KOPT-K1 (cell line): ENCODE data around the gene GALNT17.

Experiments used
- H3K27ac ChIP-seq: fragments of 200-600 bp; sonication (generic); 2 replicates; pipeline ENCODE4 v1.5.1; 2016; ENCODE audit warnings: antibody characterized with exemption, mild to moderate bottlenecking, low read depth, low read length; ENCODE audit not compliant: poor library complexity, severe bottlenecking
- H3K36me3 ChIP-seq: fragments of 200-600 bp; sonication (generic); 2 replicates; pipeline ENCODE4 v1.5.1; 2017; ENCODE audit warnings: antibody characterized with exemption, mild to moderate bottlenecking, low read length, moderate library complexity; ENCODE audit not compliant: insufficient read depth
- H3K9me3 ChIP-seq: fragments of 200-600 bp; sonication (generic); 2 replicates; pipeline ENCODE4 v1.5.1; 2017; ENCODE audit warnings: antibody characterized with exemption, low read length, mild to moderate bottlenecking; ENCODE audit not compliant: insufficient read depth, poor library complexity, severe bottlenecking

GALNT17 gene

DNA sequence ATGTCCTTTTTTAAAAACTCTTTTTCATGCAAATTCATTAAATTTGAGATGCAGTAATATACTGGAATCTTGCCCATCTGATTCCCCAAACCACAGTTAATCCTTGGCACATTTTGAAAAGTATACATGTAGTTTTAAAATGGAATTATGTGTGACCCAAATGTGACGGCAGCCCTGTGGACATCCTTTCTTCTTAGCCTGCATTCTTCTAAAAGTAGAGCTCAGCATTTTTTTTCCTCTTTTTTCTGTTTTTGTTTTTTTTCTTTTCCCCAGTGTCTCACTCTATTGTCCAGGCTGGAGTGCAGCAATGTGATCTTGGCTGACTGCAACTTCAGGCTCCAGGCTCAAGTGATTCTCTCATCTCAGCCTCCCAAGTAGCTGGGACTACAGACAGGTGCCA is 338.9 kb downstream of the GALNT17 start:
- Histone ChIP-seq H3K27ac (no peak overlapping the region), H3K9me3 (no peaks in the 10 kb centered on the region), H3K36me3 (no peaks in the 10 kb centered on the region)

DNA sequence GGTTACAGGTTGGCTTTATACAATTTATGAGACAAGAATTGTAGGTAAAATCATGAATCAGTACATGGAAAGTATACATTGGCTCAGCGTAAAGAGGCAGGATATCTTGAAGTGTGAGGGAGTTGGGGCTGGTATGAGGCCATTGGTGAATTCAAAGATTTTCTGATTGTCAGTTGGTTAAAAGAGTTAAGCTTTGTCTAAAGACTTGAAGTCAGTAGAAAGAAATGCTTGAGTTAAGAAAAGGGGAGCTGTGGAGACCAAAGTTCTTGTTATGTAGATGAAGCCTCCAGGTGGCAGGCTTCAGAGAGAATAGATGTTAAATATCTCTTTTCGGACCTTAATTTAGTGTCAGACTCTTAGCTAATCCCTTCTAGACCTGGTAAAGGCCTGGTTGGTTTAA is 341.0 kb downstream of the GALNT17 start:
- no peak overlapping the region for H3K27ac ChIP-seq

DNA sequence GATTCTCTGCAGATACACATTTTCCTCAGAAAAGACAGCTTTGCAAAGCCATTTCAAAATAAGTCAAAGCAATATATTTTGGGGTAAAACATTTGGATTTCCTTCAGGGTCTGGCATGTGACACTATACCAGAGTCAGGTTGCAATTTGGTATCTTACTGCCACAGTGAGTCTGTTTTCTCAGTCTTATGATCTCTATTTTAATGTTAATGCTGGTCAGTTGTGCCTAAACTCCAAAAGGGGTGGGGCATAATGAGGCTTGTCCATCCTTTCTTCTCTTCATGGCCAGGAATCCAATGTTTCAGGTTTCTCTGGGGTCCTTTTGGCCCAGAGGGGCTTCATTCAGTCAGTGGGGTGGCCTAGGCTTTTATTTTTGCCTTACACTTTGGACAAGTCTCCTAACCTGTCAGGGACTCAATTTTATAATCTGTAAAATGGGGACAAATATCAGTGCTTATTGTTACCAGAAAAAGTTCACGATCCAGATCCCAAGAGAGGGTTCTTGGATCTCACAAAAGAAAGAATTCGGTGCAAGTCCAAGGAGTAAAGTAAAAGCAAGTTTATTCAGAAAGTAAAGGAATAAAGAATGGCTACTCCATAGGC is 341.5 kb downstream of the GALNT17 start:
- no peaks in the 10 kb centered on the region for H3K36me3 ChIP-seq
- H3K27ac ChIP-seq: no peak overlapping the region
- H3K9me3 ChIP-seq: no peaks in the 10 kb centered on the region

More for the DNA sequence above, 341.0 kb downstream of the GALNT17 start:
- Histone ChIP-seq H3K36me3 (no peaks in the 10 kb centered on the region), H3K9me3 (no peaks in the 10 kb centered on the region)

DNA sequence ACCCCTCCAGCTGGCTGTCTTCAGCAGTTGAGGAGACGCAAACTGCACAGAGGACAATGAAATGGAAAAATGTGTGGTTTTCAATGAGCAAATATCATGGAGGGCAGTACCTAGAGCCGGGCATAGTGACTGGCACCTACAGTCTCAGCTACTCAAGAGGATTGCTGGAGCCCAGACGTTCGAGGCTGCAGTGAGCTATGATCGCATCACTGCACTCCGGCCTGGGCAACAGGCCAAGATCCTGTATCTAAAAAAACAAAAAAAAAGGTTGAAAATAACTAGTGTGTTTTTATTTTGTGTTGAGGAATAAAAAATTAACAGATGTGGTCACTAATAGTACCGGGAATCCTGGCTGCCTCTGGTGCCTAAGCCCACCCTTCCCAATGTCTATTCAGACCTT is 345.5 kb downstream of the GALNT17 start:
- Histone ChIP-seq H3K36me3 (no peaks in the 10 kb centered on the region), H3K9me3 (no peaks in the 10 kb centered on the region), H3K27ac (no peak overlapping the region)

DNA sequence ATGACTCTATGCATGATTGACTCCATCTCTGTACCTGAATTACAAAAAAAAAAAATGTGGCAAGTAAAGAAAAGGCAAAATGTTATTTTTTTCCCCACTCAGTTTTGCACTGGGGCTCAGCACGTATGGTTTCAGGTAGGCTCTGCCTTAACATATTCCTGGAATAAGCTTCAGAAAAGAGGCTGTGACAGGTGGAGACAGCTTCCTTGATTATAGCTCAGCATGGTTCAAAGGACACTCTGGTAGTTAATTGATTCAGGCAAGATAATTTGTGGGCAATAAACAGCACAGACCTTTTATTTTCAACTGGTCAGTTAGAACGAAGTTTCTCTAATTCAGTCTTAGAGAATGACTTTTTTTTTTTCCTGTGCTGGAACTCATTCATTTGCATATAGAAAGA is 347.3 kb downstream of the GALNT17 start:
- Histone ChIP-seq H3K27ac (no peak overlapping the region), H3K9me3 (no peaks in the 10 kb centered on the region), H3K36me3 (no peaks in the 10 kb centered on the region)

DNA sequence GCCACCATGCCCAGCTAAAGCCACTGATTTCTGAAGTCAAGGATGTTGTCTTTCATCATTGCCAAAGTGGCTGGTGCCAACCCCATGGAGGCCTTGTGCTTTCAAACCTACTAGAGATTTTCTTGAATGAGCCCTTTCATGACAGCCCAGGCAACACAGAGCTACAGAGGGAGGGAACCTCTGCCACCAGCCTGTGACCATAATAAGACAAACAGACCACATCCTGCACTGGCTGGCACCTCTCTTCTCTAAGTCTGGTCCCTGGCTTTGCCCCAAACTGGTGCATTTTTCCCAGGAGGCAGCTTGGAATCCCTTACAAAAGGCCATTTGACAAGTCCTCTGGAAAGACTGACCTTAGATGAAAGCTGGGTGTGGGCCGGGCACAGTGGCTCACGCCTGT is 348.8 kb downstream of the GALNT17 start:
- Histone ChIP-seq H3K9me3 (no peaks in the 10 kb centered on the region), H3K36me3 (no peaks in the 10 kb centered on the region), H3K27ac (no peak overlapping the region)

DNA sequence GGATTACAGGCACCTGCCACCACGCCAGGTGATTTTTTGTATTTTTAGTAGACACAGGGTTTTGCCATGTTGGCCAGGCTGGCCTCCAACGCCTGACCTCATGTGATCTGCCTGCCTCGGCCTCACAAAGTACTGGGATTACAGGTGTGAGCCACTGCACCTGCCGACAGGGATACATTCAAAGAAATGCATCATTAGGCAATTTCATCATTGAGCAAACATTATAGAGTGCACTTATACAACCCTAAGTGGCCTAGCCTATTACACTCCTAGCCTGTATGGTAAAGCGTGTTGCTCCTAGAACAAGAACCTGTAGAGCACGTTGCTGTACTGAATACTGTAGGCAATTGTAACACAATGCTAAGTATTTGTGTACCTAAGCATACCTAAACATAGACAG is 350.3 kb downstream of the GALNT17 start:
- H3K9me3 ChIP-seq: no peaks in the 10 kb centered on the region
- H3K36me3 ChIP-seq: no peaks in the 10 kb centered on the region
- H3K27ac ChIP-seq: no peak overlapping the region

DNA sequence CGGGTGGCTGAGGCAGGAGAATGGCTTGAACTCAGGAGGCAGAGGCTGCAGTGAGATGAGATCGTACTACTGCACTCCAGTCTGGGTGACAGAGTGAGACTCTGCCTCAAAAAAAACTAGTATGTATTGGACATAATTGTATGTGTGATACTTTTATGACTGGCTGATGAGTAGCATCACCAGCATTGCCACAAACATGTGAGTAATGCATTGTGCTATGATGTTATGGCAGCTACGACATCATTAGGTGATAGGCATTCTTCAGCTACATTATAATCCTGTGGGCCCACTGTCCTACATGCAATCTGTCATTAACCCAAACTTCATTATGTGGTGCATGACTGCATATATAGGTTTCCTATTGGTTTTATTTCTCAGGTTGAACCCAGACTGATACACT is 352.4 kb downstream of the GALNT17 start:
- no peaks in the 10 kb centered on the region for H3K9me3 ChIP-seq
- no peaks in the 10 kb centered on the region for H3K36me3 ChIP-seq
- no peak overlapping the region for H3K27ac ChIP-seq

DNA sequence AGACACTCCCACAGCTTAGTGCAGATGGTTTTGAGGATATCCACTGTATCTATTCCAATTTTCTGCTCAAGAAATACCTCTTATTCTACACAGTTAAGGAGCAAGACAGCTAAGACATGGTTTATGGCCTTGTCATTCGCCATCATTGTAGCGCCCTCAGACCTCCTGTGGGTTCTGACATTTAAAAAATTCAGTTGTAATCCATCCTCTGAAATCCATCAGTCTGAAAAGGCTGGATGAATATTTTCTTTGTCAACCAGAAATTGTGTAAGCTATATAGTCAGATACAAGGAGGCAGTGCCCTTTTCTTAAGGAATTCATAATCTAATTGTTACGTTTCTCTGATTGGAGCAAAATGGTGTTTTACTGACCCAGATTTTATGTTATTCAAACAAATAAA is 353.6 kb downstream of the GALNT17 start:
- Histone ChIP-seq H3K9me3 (no peaks in the 10 kb centered on the region), H3K36me3 (no peaks in the 10 kb centered on the region), H3K27ac (no peak overlapping the region)

DNA sequence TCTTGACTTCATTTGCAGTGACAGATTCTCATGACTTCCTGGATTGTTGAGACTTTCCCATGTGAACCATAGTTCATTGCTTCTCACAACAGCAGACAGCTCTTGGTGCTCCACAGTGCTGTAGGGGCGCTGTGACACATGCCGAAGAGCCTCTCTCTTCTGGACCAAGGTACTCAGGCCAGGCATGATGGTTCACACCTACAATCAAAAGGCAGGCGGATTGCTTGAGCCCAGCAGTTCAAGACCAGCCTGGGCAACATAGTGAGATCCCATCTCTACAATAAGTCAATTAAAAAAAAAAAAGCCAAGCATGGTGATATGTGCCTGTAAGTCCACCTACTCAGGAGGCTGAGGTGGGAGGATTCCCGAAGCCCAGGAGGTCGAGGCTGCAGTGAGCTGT is 354.5 kb downstream of the GALNT17 start:
- H3K9me3 ChIP-seq: no peaks in the 10 kb centered on the region
- no peaks in the 10 kb centered on the region for H3K36me3 ChIP-seq

DNA sequence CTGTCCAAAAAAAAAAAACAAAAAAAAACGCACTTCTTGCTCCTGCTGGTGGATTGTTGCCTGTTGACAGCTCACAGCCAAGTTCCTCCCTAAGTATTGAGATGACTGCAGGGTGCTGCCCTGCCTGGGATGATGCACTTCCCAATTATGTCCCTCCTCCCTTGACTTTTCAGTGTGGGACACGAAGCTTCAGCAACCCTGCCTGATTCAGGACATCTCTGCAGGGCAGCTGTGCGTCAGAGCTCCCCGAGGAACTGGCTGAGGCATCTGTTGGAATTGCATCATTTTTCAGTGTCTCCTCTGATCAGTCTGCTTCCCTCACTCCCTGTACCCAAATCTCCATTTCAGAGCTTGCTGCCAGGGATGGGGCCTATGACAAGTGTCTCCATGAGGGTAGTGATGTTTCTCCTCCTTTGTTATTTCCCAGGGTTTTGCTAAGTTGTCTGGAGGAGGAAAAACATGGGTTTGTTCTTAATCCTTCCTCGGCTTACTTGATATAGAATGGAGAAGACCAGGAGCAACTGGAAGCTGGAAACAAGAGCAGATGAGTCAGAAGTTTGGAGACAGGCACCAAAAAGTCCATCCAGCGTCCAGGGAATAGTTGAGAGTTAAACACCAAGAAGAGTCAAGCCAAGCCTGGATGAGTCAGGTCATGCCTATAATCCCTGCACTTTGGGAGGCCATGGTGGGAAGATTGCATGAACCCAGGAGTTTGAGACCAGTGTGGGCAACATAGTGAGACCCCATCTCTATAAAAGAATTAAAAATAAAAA is 355.1 kb downstream of the GALNT17 start:
- Histone ChIP-seq H3K9me3 (no peaks in the 10 kb centered on the region), H3K27ac (no peak overlapping the region), H3K36me3 (no peaks in the 10 kb centered on the region)

More for the DNA sequence above, 354.5 kb downstream of the GALNT17 start:
- no peak overlapping the region for H3K27ac ChIP-seq

DNA sequence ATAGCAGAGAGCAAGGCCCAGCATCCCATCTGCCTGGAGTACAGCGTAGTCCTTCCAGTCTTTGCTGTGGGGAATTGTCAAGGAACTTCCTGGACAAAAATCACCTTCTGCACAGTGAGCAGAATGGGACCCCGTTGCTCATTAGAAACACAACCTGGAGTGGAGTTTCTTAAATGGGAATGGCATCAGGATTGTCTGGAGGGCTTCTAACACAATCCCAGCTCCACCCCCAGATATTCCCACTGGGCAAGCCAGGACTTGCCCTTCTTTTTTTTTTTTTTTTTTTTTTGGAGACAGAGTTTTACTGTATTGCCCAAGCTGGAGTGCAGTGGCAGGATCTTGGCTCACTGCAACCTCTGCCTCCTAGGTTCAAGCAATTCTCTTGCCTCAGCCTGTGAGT is 356.4 kb downstream of the GALNT17 start:
- Histone ChIP-seq H3K9me3 (no peaks in the 10 kb centered on the region), H3K36me3 (no peaks in the 10 kb centered on the region), H3K27ac (no peak overlapping the region)

DNA sequence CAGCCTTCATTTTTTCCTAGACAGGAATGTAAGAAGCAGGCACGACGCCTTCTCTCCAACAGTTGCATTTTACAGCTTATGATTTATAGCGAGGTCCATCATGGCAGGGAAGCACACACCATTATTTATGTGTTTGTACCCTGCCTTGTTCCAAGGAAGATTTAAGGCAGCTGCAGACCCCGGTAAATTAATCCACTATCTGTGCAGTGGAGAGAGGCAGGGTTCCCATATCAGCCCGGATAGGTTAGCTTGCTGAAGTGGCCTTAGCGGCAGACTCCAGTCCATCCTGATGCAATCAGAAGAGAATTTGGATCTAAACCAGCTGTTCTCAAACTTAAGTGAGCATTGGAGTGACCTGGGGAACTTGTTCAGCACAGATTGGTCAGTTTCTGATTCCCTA is 359.4 kb downstream of the GALNT17 start:
- Histone ChIP-seq H3K27ac (no peak overlapping the region), H3K9me3 (peaks cover 6% of the 10 kb centered on the region), H3K36me3 (no peaks in the 10 kb centered on the region)

DNA sequence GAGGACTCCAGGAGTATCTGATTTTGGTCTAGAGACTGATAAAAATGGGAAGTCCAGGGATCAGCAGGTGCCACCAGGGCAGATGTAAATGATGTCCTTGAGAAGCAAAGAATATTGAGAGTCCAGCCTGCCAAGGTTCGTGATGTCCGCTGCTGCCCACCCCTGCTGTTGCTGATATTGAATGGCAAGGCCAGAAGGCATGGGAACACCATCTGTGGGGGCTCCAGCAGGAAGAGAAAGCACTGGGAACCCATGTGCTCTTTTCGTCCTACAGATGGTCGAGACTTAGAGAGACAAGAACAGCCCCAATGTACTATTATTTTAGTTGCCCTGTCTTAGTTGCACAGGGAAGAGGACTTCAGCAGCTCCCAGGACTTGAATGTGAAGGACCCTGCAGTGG is 363.9 kb downstream of the GALNT17 start:
- H3K36me3 ChIP-seq: no peaks in the 10 kb centered on the region
- no peak overlapping the region for H3K27ac ChIP-seq
- peaks cover 6% of the 10 kb centered on the region for H3K9me3 ChIP-seq

DNA sequence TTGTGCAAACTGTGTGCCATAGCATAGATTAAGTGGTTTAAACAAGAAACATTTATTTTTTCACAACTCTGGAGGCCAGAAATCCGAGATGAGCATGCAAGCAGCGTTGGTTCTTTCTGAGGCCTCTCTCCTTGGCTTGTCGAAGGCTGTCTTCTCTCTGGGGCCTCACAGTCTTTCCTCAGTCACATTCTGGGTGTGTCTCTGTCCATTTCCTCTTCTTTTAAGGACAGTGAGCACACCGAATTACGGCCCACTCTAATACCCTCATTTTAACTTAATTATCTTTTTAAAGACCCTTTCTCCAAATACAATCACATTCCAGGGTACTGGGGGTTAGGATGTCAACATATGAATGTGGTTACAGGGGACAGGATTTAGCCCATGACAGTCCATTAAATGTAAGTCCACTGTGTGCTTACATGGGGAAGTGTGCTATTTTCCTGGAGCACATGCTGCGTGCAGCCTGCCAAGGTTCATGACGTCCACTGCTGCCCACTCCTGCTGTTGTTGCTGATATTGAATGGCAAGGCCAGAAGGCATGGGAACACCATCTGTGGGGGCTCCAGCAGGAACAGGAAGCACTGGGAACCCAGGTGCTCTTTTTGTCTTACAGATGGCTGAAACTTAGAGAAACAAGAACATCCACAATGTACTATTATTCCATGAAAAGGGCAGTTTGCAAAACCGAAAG is 365.5 kb downstream of the GALNT17 start:
- no peaks in the 10 kb centered on the region for H3K36me3 ChIP-seq
- H3K27ac ChIP-seq: no peak overlapping the region
- H3K9me3 ChIP-seq: peaks cover 6% of the 10 kb centered on the region
